BLaER1 (cell line): ENCODE results near the gene ERLIN1.

Source experiments
- H3K27ac ChIP-seq: shearing (Covaris generic); formaldehyde crosslinking; 2 replicates; pipeline ENCODE4 v1.8.1; 2022
- H3K27me3 ChIP-seq: shearing (Covaris generic); formaldehyde crosslinking; 2 replicates; pipeline ENCODE4 v1.8.1; 2022
- H3K36me3 ChIP-seq: shearing (Covaris generic); formaldehyde crosslinking; 2 replicates; pipeline ENCODE4 v1.8.1; 2022
- H3K4me1 ChIP-seq: shearing (Covaris generic); formaldehyde crosslinking; 2 replicates; pipeline ENCODE4 v1.8.1; 2022
- H3K4me2 ChIP-seq: shearing (Covaris generic); formaldehyde crosslinking; 2 replicates; pipeline ENCODE4 v1.8.1; 2022
- H3K4me3 ChIP-seq: shearing (Covaris generic); formaldehyde crosslinking; 2 replicates; pipeline ENCODE4 v1.8.1; 2022
- H3K9ac ChIP-seq: shearing (Covaris generic); formaldehyde crosslinking; 2 replicates; pipeline ENCODE4 v1.8.1; 2022
- H3K9me3 ChIP-seq: shearing (Covaris generic); formaldehyde crosslinking; 2 replicates; pipeline ENCODE4 v1.8.1; 2022
- H4K20me1 ChIP-seq: shearing (Covaris generic); formaldehyde crosslinking; 2 replicates; pipeline ENCODE4 v1.8.1; 2022
- Cebpa-rat ChIP-seq: shearing (Covaris generic); IDR thresholded peaks from 2 replicates; pipeline ENCODE4 v1.8.1; 2022

The ERLIN1 gene

GRCh38 chr10:100194711-100195110 is 8.9 kb upstream of the ERLIN1 start:
- H3K27ac ChIP-seq, result no peak overlapping the region
- 0 out of 2 replicates have a peak, but pooled peaks cover 13% of the 10 kb centered on the region for H4K20me1 ChIP-seq
- H3K4me3 ChIP-seq, result no peak overlapping the region
- no peak overlapping the region for H3K9ac ChIP-seq
- H3K36me3 ChIP-seq, result peaks cover 95% of the 10 kb centered on the region
- TF ChIP-seq Cebpa-rat, result no peak
- no peaks in the 10 kb centered on the region for H3K27me3 ChIP-seq
- H3K4me1 ChIP-seq, result no peaks in the 10 kb centered on the region
- H3K9me3 ChIP-seq, result no peaks in the 10 kb centered on the region
- no peak overlapping the region for H3K4me2 ChIP-seq

GRCh38 chr10:100192350-100192749 is 6.5 kb upstream of the ERLIN1 start:
- Histone ChIP-seq H3K4me2 (no peak overlapping the region), H3K4me3 (no peak overlapping the region), H3K9me3 (no peaks in the 10 kb centered on the region), H4K20me1 (0 out of 2 replicates have a peak, but pooled peaks cover 13% of the 10 kb centered on the region), H3K36me3 (peaks cover 82% of the 10 kb centered on the region), H3K27me3 (no peaks in the 10 kb centered on the region), H3K4me1 (peaks cover 10% of the 10 kb centered on the region), H3K9ac (no peak overlapping the region), H3K27ac (no peak overlapping the region)
- no peak for TF ChIP-seq Cebpa-rat

- peak overlapping the region; percentile 84 for H3K4me3 ChIP-seq
- peak overlapping the region; percentile 87 for H3K9ac ChIP-seq
- peaks cover 29% of the 10 kb centered on the region for H4K20me1 ChIP-seq
- no peaks in the 10 kb centered on the region for H3K9me3 ChIP-seq
- peaks cover 45% of the 10 kb centered on the region for H3K4me1 ChIP-seq
- peak overlapping the region; percentile 87 for H3K4me2 ChIP-seq
- peaks cover 49% of the 10 kb centered on the region for H3K36me3 ChIP-seq
- no peak for TF ChIP-seq Cebpa-rat
- peak overlapping the region; percentile 92 for H3K27ac ChIP-seq
- no peaks in the 10 kb centered on the region for H3K27me3 ChIP-seq
Observed at GRCh38 chr10:100186253-100187212, 704 bp upstream of the ERLIN1 start.

GRCh38 chr10:100184840-100185239 is 989 bp downstream of the ERLIN1 start:
- peak overlapping the region; percentile 84 for H3K4me3 ChIP-seq
- no peaks in the 10 kb centered on the region for H3K27me3 ChIP-seq
- peak overlapping the region; percentile 92 for H3K27ac ChIP-seq
- no peaks in the 10 kb centered on the region for H3K9me3 ChIP-seq
- H3K9ac ChIP-seq, result peak overlapping the region; percentile 87
- peaks cover 46% of the 10 kb centered on the region for H3K36me3 ChIP-seq
- H3K4me2 ChIP-seq, result peak overlapping the region; percentile 89
- TF ChIP-seq Cebpa-rat, result no peak
- peaks cover 37% of the 10 kb centered on the region for H4K20me1 ChIP-seq
- H3K4me1 ChIP-seq, result peaks cover 45% of the 10 kb centered on the region

- H3K9me3 ChIP-seq, result no peaks in the 10 kb centered on the region
- no peaks in the 10 kb centered on the region for H3K27me3 ChIP-seq
- H3K4me2 ChIP-seq, result peak overlapping the region; percentile 89
- no peak for TF ChIP-seq Cebpa-rat
- peak overlapping the region; percentile 87 for H3K9ac ChIP-seq
- peak overlapping the region; percentile 84 for H3K4me3 ChIP-seq
- H3K4me1 ChIP-seq, result peaks cover 45% of the 10 kb centered on the region
- H4K20me1 ChIP-seq, result peaks cover 41% of the 10 kb centered on the region
- peaks cover 46% of the 10 kb centered on the region for H3K36me3 ChIP-seq
- H3K27ac ChIP-seq, result peak overlapping the region; percentile 92
Observed at GRCh38 chr10:100184426-100184825, 1.4 kb downstream of the ERLIN1 start.

- Histone ChIP-seq H3K4me2 (peak overlapping the region; percentile 89), H4K20me1 (peaks cover 48% of the 10 kb centered on the region), H3K4me1 (peaks cover 45% of the 10 kb centered on the region), H3K27ac (no peak overlapping the region), H3K9me3 (no peaks in the 10 kb centered on the region), H3K27me3 (no peaks in the 10 kb centered on the region), H3K36me3 (peaks cover 49% of the 10 kb centered on the region), H3K4me3 (peak overlapping the region; percentile 84), H3K9ac (no peak overlapping the region)
- no peak for TF ChIP-seq Cebpa-rat
Observed at GRCh38 chr10:100183481-100183880, 2.3 kb downstream of the ERLIN1 start.

GRCh38 chr10:100182908-100183307 is 2.9 kb downstream of the ERLIN1 start:
- H3K4me2 ChIP-seq, result peak overlapping the region; percentile 89
- H3K27ac ChIP-seq, result no peak overlapping the region
- H4K20me1 ChIP-seq, result peaks cover 48% of the 10 kb centered on the region
- H3K9me3 ChIP-seq, result no peaks in the 10 kb centered on the region
- peaks cover 55% of the 10 kb centered on the region for H3K36me3 ChIP-seq
- peaks cover 40% of the 10 kb centered on the region for H3K4me1 ChIP-seq
- no peak overlapping the region for H3K9ac ChIP-seq
- no peak for TF ChIP-seq Cebpa-rat
- no peak overlapping the region for H3K4me3 ChIP-seq
- no peaks in the 10 kb centered on the region for H3K27me3 ChIP-seq

- Histone ChIP-seq H3K9ac (no peak overlapping the region), H3K4me2 (peak overlapping the region; percentile 89), H3K27ac (no peak overlapping the region), H3K36me3 (peaks cover 61% of the 10 kb centered on the region), H3K9me3 (no peaks in the 10 kb centered on the region), H3K4me3 (no peak overlapping the region), H3K27me3 (no peaks in the 10 kb centered on the region), H4K20me1 (peaks cover 48% of the 10 kb centered on the region), H3K4me1 (peaks cover 34% of the 10 kb centered on the region)
- TF ChIP-seq Cebpa-rat, result no peak
Observed at GRCh38 chr10:100182281-100182680, 3.5 kb downstream of the ERLIN1 start.

- Histone ChIP-seq H3K4me1 (no peaks in the 10 kb centered on the region), H3K27ac (no peak overlapping the region), H3K9me3 (peaks cover 19% of the 10 kb centered on the region), H3K4me3 (no peak overlapping the region), H4K20me1 (peaks cover 37% of the 10 kb centered on the region; the same call in 1 of the 2 replicates), H3K36me3 (peaks cover 97% of the 10 kb centered on the region), H3K9ac (no peak overlapping the region), H3K27me3 (no peaks in the 10 kb centered on the region), H3K4me2 (no peak overlapping the region)
- no peak for TF ChIP-seq Cebpa-rat
Observed at GRCh38 chr10:100175875-100176274, 10.0 kb downstream of the ERLIN1 start.
